Colonic mucosa (tissue), 4 donors: Measurements from ENCODE around the gene DOCK8. TPM values are rescaled to one million over a fixed set of nuclear protein-coding genes. Genes with fewer than 3 reads are reported as not detected.

ENCODE experiments used
- DNase-seq: peaks from one replicate; pipeline ENCODE4 v3.0.0-alpha.2; 2020
- H3K27ac ChIP-seq: fragments of 200-600 bp; one replicate; pipeline ENCODE4 v1.8.0; 2021
- H3K27me3 ChIP-seq: fragments of 200-600 bp; one replicate; pipeline ENCODE4 v1.8.0; 2021
- H3K36me3 ChIP-seq: fragments of 200-600 bp; one replicate; pipeline ENCODE4 v1.8.0; 2021
- H3K4me1 ChIP-seq: fragments of 200-600 bp; one replicate; pipeline ENCODE4 v1.8.0; 2021; ENCODE audit warnings: mild to moderate bottlenecking
- H3K4me3 ChIP-seq: fragments of 200-600 bp; one replicate; pipeline ENCODE4 v1.8.0; 2021
- H3K9ac ChIP-seq, 2 donors: one replicate each; pipeline ENCODE4 v1.7.0; 2013; ENCODE audit warnings: control low read depth in 2 of 2, low read depth in 2 of 2, low read length in 2 of 2
- H3K9me3 ChIP-seq: fragments of 200-600 bp; one replicate; pipeline ENCODE4 v1.8.0; 2021
- CTCF ChIP-seq: fragments of 200-600 bp; IDR thresholded peaks from one replicate; pipeline ENCODE4 v1.8.0; 2022; ENCODE audit warnings: antibody characterized with exemption, mild to moderate bottlenecking
- intact Hi-C: fragments of 100-400 bp; cut with DNase I; formaldehyde crosslinking; loops from one replicate; pipeline ENCODE4 v1.14.1; 2022
- total RNA-seq, 2 donors: library from RNA; stranded (reverse); fragmentation: NEBNext Ultra II Directional in 1 of 2; extraction: Animal tissue kit (Norgen Biotek cat#: 25700) in 1 of 2; gene quantifications; one replicate each; pipeline ENCODE4 v1.2.1, GENCODE V29; 2021
- donor health status: healthy.
- donor health status: DM: no; HTN: no; CAD: no.
- donor health status: DM: no; HTN: no; CAD: no.

Gene DOCK8
- total RNA-seq, 2 donors from 2014 or later: 5.8 to 7.1 TPM

DNA sequence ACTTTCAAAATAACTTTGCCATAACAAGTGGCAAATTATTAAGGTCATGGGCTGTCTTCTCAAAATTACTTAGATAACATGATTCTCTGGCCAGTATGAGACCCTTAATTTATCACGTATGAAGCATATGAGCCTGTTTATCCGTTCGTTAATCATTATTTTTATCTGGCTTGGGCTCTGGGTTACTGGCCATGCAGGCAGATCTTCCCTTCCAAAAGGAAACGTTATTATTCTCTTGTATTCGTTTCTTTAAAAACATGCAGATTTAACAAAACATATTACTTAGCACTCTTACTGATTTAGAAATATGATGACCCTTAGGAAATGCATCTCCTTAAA lies 148.6 kb downstream of the DOCK8 start:
- no peaks in the 10 kb centered on the region for H3K27me3 ChIP-seq
- H3K9me3 ChIP-seq: no peaks in the 10 kb centered on the region
- no peak overlapping the region for H3K9ac ChIP-seq
- H3K4me1 ChIP-seq: no peaks in the 10 kb centered on the region
- TF ChIP-seq CTCF: no peak
- DNase-seq: no peak
- no peak overlapping the region for H3K4me3 ChIP-seq
- intact Hi-C loops: no loop called here
- no peaks in the 10 kb centered on the region for H3K36me3 ChIP-seq
- no peak overlapping the region for H3K27ac ChIP-seq

DNA sequence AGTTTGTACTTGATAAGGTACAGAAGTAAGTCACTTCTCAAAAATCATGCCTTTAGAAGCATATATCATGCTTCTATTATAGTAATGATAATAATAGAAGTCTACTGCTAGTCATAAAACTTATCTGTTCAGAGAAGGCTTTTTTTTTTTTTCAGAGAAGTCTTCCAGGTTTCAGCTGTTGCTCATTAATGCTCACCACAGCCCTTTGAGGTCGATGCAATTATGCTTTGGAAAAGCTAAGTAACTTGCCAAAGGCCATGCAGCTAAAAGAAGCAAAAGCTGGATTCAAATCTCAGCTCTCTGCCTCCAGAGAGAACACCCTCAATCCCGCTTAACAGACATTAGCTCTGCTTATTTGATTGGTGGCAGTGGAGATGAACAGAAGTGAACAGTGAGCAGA lies 150.8 kb downstream of the DOCK8 start:
- H3K4me1 ChIP-seq: no peaks in the 10 kb centered on the region
- intact Hi-C loops: no loop called here
- no peak overlapping the region for H3K9ac ChIP-seq
- no peaks in the 10 kb centered on the region for H3K9me3 ChIP-seq
- no peaks in the 10 kb centered on the region for H3K27me3 ChIP-seq
- DNase-seq: no peak
- no peaks in the 10 kb centered on the region for H3K36me3 ChIP-seq
- H3K27ac ChIP-seq: no peak overlapping the region
- TF ChIP-seq CTCF: no peak
- H3K4me3 ChIP-seq: no peak overlapping the region

DNA sequence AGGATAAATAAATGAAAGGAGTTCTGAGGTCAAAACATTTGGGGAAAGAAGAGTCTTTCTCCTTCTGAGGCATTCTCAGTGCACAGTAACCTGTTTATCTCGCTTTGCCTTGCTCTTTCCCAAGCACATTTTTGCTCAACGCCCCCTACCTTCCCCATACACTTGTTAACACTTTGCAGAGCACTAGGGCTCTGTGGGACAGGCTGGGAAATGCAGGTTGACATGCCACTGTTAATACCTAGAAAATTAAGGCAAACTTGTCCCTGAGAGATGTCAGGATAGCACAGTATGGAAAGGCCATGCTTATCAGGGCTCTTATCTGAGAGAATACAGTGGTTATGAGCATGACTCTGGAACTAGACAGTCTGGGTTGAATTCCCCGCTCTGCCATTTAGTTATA lies 152.0 kb downstream of the DOCK8 start:
- H3K4me3 ChIP-seq: no peak overlapping the region
- H3K36me3 ChIP-seq: no peaks in the 10 kb centered on the region
- no peaks in the 10 kb centered on the region for H3K9me3 ChIP-seq
- intact Hi-C loops: no loop called here
- no peaks in the 10 kb centered on the region for H3K4me1 ChIP-seq
- no peaks in the 10 kb centered on the region for H3K27me3 ChIP-seq
- DNase-seq: no peak
- no peak overlapping the region for H3K27ac ChIP-seq
- no peak overlapping the region for H3K9ac ChIP-seq
- no peak for TF ChIP-seq CTCF

DNA sequence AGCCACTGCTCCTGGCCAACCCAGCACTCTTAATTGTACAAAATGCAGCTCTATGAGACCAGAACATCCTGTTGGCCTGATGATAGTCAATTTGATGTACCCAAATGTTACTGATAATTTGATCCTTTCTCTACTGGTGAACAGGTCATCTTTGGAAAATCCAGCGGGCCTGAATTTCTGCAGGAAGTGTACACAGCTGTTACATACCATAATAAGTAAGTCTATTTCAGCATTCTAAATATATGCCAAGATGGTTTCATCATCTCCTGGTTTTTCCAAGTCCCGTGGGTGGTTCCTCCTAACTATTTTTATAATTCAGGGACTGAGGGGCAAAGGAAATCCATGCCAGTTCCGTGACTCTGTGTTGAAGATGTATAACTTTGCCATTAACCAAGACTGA lies 155.4 kb downstream of the DOCK8 start:
- H3K9ac ChIP-seq: no peak overlapping the region
- no peaks in the 10 kb centered on the region for H3K4me1 ChIP-seq
- H3K27me3 ChIP-seq: no peaks in the 10 kb centered on the region
- no peak for DNase-seq
- no peaks in the 10 kb centered on the region for H3K9me3 ChIP-seq
- H3K36me3 ChIP-seq: no peaks in the 10 kb centered on the region
- no peak for TF ChIP-seq CTCF
- no peak overlapping the region for H3K27ac ChIP-seq
- intact Hi-C loops: no loop called here
- H3K4me3 ChIP-seq: no peak overlapping the region

GRCh38 chr9:371349-371748 lies 156.7 kb downstream of the DOCK8 start:
- Histone ChIP-seq H3K27ac (no peak overlapping the region), H3K36me3 (no peaks in the 10 kb centered on the region)
- intact Hi-C loops: no loop called here

More at GRCh38 chr9:371349-371748, 156.7 kb downstream of the DOCK8 start:
- no peak overlapping the region for H3K9ac ChIP-seq
- H3K4me1 ChIP-seq: no peaks in the 10 kb centered on the region
- no peak for DNase-seq
- H3K27me3 ChIP-seq: no peaks in the 10 kb centered on the region
- TF ChIP-seq CTCF: no peak
- no peak overlapping the region for H3K4me3 ChIP-seq
- no peaks in the 10 kb centered on the region for H3K9me3 ChIP-seq
